ENCODE data around the gene RAP1A.
"Not testable (repeated sequence)": the region's sequence is repeated elsewhere in the genome, so short reads cannot be mapped to it uniquely, and the experiment has no call there.

The RAP1A gene

GRCh38 chr1:111669268-111669667, 49.7 kb downstream of the RAP1A start:
- DNase-seq (ENCODE audit: low read depth), result no peak

DNA sequence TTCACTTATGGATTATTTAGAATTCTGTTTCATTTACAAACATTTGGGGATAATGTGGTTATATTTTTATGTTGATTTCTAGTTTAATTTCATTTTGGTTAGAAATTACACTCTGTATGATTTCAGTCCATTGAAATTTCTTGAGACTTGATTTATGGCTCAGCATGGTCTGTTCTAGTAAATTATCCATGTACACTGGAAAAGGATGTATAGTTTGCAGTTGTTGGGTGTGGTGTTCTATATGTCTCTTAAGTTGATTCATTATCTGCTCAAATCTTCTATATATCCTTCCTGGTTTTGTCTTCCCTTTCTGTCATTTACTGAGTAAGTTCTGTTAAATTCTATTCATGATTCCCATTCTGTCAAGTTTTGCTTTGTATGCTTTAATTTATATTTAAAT, 52.3 kb downstream of the RAP1A start:
- no peak for DNase-seq (ENCODE audit: low read depth)

DNA sequence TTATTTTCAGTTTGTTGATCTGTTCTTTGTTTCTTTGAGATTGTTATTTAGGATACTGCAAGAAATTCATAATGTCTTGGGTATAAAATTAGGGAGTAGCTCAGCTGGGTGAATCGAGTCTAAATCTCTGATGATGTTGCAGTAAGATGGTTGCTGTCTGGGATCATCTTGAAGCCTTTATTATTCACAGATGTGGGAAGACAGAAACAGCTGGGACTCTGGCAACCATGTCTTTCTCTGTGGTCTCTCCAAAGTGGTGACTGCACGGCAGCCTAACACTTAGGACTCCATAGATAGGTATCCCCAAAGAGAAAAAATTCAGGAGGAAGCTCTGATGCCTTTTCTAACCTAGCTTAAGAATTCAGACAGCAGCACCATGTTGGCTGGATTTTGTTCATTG, 52.7 kb downstream of the RAP1A start:
- DNase-seq (ENCODE audit: low read depth), result no peak

- DNase-seq (ENCODE audit: low read depth), result no peak
These were observed 58.0 kb downstream of the RAP1A start for GRCh38 chr1:111677604-111678003.

- no peak for DNase-seq (ENCODE audit: low read depth)
These were observed 60.0 kb downstream of the RAP1A start for GRCh38 chr1:111679541-111679940.

GRCh38 chr1:111680212-111680800, 60.7 kb downstream of the RAP1A start:
- not testable (repeated sequence) for DNase-seq (ENCODE audit: low read depth)

GRCh38 chr1:111685293-111686153, 65.9 kb downstream of the RAP1A start:
- not testable (repeated sequence) for DNase-seq (ENCODE audit: low read depth)

DNA sequence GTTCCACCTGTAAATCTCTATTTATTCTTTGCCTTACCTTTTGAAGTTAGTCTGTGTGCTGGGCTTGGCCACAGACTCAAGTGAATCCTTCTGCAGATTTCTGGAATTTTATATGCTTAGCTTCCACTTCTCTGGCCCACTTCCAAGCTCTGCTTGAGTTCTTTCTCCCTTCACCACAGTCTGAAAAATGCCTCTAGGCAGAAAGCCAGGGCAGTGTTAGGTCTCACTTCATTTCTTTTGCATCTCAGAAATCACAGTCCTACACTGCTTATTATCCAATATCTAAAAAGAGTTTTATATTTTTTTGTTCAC, 70.7 kb downstream of the RAP1A start:
- DNase-seq (ENCODE audit: low read depth), result no peak

DNA sequence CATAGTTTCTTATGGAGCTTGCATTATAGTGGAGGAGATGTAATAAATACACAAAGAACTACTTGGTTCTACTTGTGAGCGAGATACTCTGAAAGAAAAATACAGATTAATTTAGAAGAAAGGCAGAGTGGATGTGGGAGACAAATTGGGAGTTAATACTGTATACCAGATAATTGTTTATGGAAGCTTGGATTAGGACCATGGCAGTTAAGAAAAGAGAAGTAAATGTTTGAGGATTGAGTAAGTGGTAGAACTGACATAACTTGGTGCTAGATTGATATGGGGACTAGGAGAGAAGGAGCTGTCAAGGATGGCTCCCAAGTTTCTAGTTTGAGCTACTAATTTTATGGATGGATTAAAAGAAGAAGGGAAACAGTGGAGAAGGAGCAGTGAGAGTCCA, 72.3 kb downstream of the RAP1A start:
- DNase-seq (ENCODE audit: low read depth), result no peak

DNA sequence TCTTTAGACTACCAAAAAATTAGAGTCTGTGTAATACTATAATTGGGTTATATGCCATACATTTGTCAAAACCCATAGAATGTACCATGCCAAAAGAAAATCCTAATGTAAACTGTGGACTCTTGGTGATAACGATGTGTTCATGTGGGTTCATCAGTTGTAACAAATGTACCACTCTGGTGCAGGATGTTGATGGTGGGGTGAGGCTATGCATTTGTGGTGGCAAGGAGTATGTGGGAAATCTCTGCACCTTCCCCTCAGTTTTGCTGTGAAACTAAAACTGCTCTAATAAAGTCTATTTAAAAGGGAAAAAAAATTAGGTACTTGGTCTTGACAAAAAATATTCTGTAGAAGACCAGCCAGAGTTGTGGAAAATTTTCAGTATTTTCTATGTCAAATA, 76.2 kb downstream of the RAP1A start:
- no peak for DNase-seq (ENCODE audit: low read depth)

DNA sequence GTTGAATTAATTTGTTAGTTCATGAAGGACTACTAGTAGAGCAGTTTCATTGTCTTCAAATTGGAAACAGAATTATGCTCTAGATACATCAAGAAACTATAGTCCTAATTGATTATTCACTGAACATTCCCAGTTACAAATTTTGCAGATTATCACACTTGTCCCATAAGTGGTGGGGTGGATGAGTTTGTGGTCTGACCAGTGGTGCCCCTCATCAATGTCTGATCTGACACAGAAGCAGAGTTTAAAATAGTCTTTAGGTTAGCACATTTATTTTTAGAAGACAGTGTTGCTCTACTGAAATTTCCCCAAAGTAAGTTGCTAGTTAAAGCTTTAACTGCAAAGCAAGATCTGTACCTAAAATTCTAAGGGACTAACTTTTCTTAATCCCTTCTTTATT, 76.7 kb downstream of the RAP1A start:
- DNase-seq (ENCODE audit: low read depth), result no peak

DNA sequence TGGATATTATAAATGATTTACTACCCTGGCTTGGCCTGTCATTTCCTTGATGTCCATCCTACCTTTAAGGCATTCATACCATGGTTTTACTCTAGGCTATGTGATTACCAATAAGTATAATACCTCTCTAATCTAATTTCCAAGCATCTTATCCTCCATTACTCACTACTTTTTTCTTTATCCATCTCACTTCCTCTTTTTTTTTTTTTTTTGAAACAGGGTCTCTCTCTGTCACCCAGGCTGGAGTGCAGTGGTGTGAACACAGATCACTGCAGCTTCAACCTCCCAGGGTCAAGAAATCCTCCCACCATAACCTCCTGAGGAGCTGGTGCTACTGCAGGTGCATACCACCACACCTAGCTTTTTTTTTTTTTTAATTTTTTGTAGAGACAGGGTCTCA, 79.7 kb downstream of the RAP1A start:
- DNase-seq (ENCODE audit: low read depth), result no peak

GRCh38 chr1:111702504-111703050, 83.0 kb downstream of the RAP1A start:
- DNase-seq (ENCODE audit: low read depth), result no peak

GRCh38 chr1:111704240-111704639, 84.7 kb downstream of the RAP1A start:
- DNase-seq (ENCODE audit: low read depth), result no peak

- DNase-seq (ENCODE audit: low read depth), result no peak
These were observed 85.2 kb downstream of the RAP1A start for GRCh38 chr1:111704776-111705175.

- no peak for DNase-seq (ENCODE audit: low read depth)
These were observed 86.3 kb downstream of the RAP1A start for GRCh38 chr1:111705841-111706240.

DNA sequence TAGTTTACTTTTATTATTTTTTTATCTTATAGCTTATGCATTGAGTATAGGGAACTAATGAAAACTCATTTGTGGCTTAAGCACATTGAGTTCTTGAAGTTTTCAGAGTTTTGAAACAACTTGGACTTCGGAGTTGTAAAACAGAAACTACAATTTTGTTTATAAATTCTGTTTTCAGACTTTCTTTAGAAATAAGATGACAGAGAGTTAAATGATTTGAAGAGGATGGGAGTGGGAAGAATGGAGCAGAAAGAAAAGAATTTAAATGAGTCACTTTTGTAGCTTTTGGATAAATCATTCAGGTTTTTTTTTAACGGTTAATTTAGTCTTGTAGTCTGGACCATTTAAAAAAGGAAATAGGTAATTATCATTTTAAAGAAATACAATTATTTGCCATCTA, 87.3 kb downstream of the RAP1A start:
- no peak for DNase-seq (ENCODE audit: low read depth)

GRCh38 chr1:111707906-111708305, 88.3 kb downstream of the RAP1A start:
- DNase-seq (ENCODE audit: low read depth), result no peak

GRCh38 chr1:111709986-111710385, 90.4 kb downstream of the RAP1A start:
- DNase-seq (ENCODE audit: low read depth), result no peak

GRCh38 chr1:111716333-111716732, 96.7 kb downstream of the RAP1A start:
- DNase-seq (ENCODE audit: low read depth), result no peak

DNA sequence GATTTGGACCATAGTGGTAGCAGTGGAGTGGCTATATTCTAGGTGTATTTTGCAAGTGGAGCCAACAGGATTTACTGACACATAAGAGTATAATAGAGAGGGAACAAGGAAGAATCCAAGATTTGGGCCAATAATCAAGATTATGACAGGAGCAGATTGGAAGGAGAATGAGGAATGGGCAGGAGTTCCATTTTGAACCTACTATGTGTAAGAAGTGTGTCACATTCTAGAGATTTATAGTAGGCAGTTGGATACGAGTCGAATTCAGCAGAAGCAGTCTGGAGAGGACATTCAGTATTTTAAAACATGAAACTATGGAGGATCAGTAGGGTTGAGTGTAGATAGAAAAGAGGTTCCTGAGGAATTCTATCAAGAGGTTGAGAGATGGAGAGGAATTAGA, 97.9 kb downstream of the RAP1A start:
- no peak for DNase-seq (ENCODE audit: low read depth)

GRCh38 chr1:111719135-111719534, 99.5 kb downstream of the RAP1A start:
- DNase-seq (ENCODE audit: low read depth), result no peak

GRCh38 chr1:111719674-111720132, 100.1 kb downstream of the RAP1A start:
- DNase-seq (ENCODE audit: low read depth), result no peak
